Erythroblast (primary cell): Measurements from ENCODE around the gene CFAP90.

Experiments used
- GATA1 ChIP-seq: IDR thresholded peaks from 2 replicates; pipeline ENCODE4 v1.6.1; 2011; ENCODE audit warnings: low read depth, mild to moderate bottlenecking, control low read depth, low read length, moderate library complexity
- POLR2A ChIP-seq: IDR thresholded peaks from 2 replicates; pipeline ENCODE4 v1.6.1; 2011; ENCODE audit warnings: mild to moderate bottlenecking, low read length

DNA sequence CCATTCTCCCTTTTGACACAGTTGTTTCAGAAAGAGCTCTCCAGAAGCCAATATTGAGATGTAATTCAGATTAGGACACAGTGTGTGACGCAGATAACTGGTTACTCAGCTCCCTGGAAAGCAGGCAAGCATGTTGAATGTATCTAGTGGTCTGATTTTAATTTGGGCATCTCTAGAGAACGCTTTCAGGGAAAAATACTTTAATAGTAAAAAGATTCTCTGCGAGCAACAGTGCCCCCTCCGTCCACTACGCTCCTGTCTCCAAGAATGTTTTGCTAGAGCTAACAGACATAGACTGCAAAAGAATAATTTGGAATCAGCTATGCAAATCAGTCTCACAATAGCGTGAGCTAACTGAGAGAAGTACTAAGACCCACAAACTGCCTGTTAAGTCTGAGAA lies 23.3 kb downstream of the CFAP90 start:
- TF ChIP-seq POLR2A (no peak), GATA1 (no peak)
